ENCODE results near the gene USP37.

USP37 gene

GRCh38 chr2:218429911-218430692, 138.0 kb downstream of the USP37 start:
- DNase-seq: no peak

- no peak for DNase-seq
Observed at GRCh38 chr2:218428846-218429558, 139.1 kb downstream of the USP37 start.

- DNase-seq: no peak
Observed at GRCh38 chr2:218427741-218428140, 140.4 kb downstream of the USP37 start.

- no peak for DNase-seq
Observed at GRCh38 chr2:218425531-218425930, 142.6 kb downstream of the USP37 start.

GRCh38 chr2:218423584-218423983, 144.6 kb downstream of the USP37 start:
- DNase-seq: no peak

- DNase-seq: no peak
Observed at GRCh38 chr2:218422403-218423086, 145.6 kb downstream of the USP37 start.

GRCh38 chr2:218421027-218421426, 147.1 kb downstream of the USP37 start:
- no peak for DNase-seq

GRCh38 chr2:218419630-218420216, 148.4 kb downstream of the USP37 start:
- no peak for DNase-seq

- DNase-seq: no peak
Observed at GRCh38 chr2:218418717-218419458, 149.3 kb downstream of the USP37 start, which contains the start of gene VIL1. Gene VIL1 (plus strand): TSS chr2:218419123. CDS start chr2:218423779, 4,656 bp downstream.

GRCh38 chr2:218418321-218418716, 149.8 kb downstream of the USP37 start:
- DNase-seq: no peak

GRCh38 chr2:218407717-218408116, 160.4 kb downstream of the USP37 start:
- no peak for DNase-seq

GRCh38 chr2:218406949-218407618, 161.1 kb downstream of the USP37 start:
- peak; percentile 40 for DNase-seq

- peak; percentile 96 for DNase-seq
Observed at GRCh38 chr2:218406209-218406948, 161.8 kb downstream of the USP37 start.

- no peak for DNase-seq
Observed at GRCh38 chr2:218405746-218406208, 162.4 kb downstream of the USP37 start.

GRCh38 chr2:218405086-218405745, 162.9 kb downstream of the USP37 start:
- DNase-seq: no peak

GRCh38 chr2:218404351-218405085, 163.6 kb downstream of the USP37 start:
- no peak for DNase-seq

GRCh38 chr2:218403810-218404209, 164.3 kb downstream of the USP37 start:
- no peak for DNase-seq

GRCh38 chr2:218402911-218403411, 165.2 kb downstream of the USP37 start:
- DNase-seq: no peak

- no peak for DNase-seq
Observed at GRCh38 chr2:218402491-218402901, 165.7 kb downstream of the USP37 start.

Data from midbrain (tissue), 1 donor.